ENCODE measurements around the gene CIT.

The CIT gene

DNA sequence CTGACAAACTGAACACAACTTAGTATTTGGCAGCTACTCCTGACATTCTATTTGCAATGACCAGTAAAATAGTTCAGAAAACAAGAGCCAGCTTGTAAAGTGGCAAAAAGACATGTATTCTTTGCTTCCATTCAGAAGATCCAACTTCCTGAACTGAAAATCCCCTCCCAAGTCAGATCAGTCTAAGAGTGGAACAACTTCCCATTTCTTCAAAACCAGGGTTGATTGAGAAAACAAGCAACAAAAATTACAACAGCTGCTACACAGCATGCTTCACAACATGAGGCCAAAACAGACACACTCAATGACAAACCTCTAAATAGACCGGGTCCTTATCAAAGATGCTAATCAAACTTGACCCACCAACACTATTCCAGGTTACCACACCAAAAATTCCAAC is 40.3 kb downstream of the CIT start:
- no peak for DNase-seq (ENCODE audit: low spot score in 2 of 2)
- Mint-ChIP-seq H3K27ac (no peak overlapping the region), H3K9me3 (peaks cover 2% of the 10 kb centered on the region), H3K4me3 (no peak overlapping the region), H3K36me3 (no peaks in the 10 kb centered on the region), H3K4me1 (no peaks in the 10 kb centered on the region)
- ATAC-seq = no peak

DNA sequence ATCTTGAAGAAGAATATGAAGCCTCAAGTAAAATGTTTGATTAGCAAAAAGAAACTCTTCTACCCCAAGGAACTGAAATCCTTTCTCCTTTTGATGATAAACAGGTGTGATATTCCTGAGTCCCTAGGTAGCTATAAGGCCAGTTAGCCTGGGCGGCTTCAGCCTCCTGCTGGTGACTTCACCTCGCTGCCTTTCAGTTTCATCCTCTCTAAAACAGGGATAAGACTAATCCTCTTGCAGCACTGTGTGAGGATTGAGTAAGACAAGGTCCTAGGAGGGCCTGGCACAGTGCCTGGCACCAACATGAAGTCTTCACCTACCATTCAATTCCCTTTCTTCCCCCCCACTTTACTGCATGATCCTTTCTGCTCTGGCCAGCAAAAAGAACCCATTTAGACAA is 42.1 kb downstream of the CIT start:
- H3K36me3 Mint-ChIP-seq = no peaks in the 10 kb centered on the region
- DNase-seq (ENCODE audit: low spot score in 2 of 2) (no peak), ATAC-seq (no peak)
- no peak overlapping the region for H3K4me3 Mint-ChIP-seq
- H3K27ac Mint-ChIP-seq = no peak overlapping the region
- H3K4me1 Mint-ChIP-seq = no peaks in the 10 kb centered on the region
- no peaks in the 10 kb centered on the region for H3K9me3 Mint-ChIP-seq

DNA sequence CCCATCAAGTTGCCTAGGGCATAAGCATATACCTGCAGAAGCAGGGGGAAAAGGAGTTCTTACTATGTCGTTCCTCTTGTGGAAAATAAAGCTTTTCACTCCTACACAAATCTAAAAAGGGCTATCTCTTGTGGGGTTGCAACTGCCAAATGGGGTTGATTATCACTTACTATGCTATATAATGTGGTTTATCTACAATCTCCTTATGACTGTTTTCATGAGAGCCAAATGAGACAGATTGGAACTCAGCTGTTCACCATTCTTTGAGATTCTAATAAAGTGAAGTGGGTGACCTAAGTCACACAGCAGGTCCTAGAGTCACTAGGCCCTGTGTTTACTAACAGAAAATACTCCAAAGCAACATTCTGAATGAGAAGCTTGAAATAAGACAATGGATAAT is 47.7 kb downstream of the CIT start:
- H3K36me3 Mint-ChIP-seq = no peaks in the 10 kb centered on the region
- DNase-seq (ENCODE audit: low spot score in 2 of 2) = no peak
- H3K4me3 Mint-ChIP-seq = no peak overlapping the region
- no peaks in the 10 kb centered on the region for H3K9me3 Mint-ChIP-seq
- peak; percentile 75 for ATAC-seq
- H3K4me1 Mint-ChIP-seq = no peaks in the 10 kb centered on the region
- no peak overlapping the region for H3K27ac Mint-ChIP-seq

DNA sequence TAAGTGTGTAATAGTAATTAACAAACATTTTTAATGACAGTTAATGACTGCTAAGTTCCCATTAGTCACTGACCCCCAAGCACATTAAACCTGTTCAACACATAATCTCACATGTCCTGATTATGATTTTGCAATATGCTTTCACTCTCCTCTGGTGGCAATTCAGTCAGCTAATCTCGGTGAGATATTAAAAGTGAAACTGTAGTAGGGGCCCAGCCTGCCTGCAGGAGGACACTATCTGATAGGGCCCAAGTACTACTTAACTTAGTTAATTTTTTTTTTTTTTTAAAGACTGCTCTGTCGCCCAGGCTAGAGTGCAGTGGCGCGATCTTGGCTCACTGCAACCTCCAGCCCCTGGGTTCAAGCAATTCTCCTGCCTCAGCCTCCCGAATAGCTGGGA is 48.8 kb downstream of the CIT start:
- ATAC-seq (peak; percentile 74), DNase-seq (ENCODE audit: low spot score in 2 of 2) (no peak)
- Mint-ChIP-seq H3K4me3 (no peak overlapping the region), H3K4me1 (no peaks in the 10 kb centered on the region), H3K9me3 (no peaks in the 10 kb centered on the region), H3K27ac (no peak overlapping the region), H3K36me3 (no peaks in the 10 kb centered on the region)

DNA sequence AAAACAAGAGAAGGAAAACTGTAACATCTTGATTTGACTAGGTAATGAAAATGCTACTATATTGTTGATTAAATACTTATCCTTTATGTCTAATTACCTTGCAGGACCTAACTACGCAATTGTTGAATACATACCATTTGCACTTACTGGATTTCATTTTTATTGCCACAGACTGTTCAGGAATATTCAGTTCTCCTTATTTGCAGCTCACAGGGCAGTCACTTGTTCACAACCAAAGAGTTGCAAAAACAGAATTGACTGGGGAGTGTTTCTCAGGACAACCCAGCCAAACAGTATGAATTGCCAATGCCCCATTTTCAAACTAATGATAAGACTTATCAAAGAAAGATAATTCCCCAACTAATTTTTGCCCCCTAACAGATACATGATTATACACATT is 49.4 kb downstream of the CIT start:
- peaks cover 4% of the 10 kb centered on the region for H3K36me3 Mint-ChIP-seq
- ATAC-seq (no peak), DNase-seq (ENCODE audit: low spot score in 2 of 2) (no peak)
- H3K4me3 Mint-ChIP-seq = no peak overlapping the region
- no peak overlapping the region for H3K27ac Mint-ChIP-seq
- H3K9me3 Mint-ChIP-seq = no peaks in the 10 kb centered on the region
- no peaks in the 10 kb centered on the region for H3K4me1 Mint-ChIP-seq

DNA sequence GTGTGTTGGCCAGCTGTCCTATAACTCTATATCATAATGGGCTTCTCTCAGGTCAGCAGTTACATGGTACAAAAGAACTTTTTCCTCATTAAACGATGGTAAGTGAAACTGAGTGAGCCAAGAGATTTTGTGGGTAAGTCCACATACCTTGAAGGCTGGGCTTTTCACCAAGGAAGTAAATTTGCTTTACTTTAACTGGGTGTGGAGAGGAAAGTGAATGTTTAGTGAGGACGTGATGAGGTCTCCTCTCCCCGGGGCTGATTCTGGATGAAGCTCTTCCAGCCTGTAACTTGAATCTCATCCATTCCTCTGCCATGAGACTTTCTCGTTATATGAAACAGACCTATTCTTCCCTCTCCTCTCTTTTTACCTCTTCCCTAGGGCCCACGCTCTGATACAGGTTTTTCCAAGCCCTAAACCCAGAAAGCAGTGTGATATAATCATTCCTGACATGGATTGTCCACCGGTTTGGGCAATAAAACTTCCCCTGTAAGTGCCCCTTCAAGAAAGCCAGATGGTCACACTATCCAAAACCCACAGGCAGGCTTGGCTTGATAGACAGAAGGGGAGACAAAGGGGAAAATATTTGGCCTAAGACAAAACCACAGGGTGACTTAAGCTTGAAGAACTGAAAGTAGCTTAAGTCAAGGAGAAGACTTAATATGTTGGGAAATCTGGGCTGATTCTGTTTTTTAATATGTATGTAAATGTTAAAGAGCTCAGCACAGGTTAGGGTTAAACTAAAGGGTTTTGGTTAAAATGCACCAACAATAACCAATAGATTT is 50.3 kb downstream of the CIT start:
- Mint-ChIP-seq H3K36me3 (peaks cover 4% of the 10 kb centered on the region), H3K27ac (no peak overlapping the region), H3K9me3 (no peaks in the 10 kb centered on the region), H3K4me3 (no peak overlapping the region), H3K4me1 (no peaks in the 10 kb centered on the region)
- DNase-seq (ENCODE audit: low spot score in 2 of 2) = no peak
- ATAC-seq = no peak

DNA sequence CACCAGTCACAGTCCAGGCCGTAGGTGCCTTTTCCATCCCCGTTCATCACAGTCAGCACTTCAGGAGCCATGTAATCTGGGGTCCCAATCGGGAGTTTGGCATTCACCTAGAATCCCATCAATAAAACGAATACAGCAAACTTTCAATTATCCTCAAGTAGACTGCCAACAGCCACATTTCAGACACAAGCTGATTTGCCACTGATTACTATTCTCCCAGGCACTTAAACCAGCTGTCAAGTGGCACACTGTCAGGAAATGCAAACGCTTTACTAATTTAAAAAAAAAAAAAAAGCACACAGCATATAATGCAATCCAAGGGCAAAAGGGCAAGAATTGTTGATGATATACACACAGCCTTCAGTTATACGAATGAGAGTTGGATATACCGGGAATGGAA is 51.9 kb downstream of the CIT start:
- no peak for DNase-seq (ENCODE audit: low spot score in 2 of 2)
- H3K36me3 Mint-ChIP-seq = peaks cover 4% of the 10 kb centered on the region
- H3K4me1 Mint-ChIP-seq = no peaks in the 10 kb centered on the region
- H3K27ac Mint-ChIP-seq = no peak overlapping the region
- no peak for ATAC-seq
- no peaks in the 10 kb centered on the region for H3K9me3 Mint-ChIP-seq
- no peak overlapping the region for H3K4me3 Mint-ChIP-seq

DNA sequence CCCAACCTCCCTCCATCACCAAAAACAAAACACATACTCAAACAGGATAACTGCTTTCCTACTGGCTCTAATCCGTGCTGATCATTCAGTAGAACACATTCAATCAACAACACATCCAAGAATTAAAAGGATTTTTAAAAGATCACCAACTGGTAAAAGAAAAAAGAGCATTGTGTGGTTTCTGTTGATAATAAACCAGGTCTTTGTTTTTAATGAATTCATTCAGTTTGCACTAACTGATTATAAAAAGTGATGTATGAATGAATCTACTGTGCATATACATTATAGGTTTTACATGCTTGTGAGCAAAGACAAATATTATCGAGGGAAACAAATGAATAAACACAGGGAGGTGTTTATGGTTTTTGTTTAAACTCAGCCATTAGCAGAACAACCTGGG is 55.1 kb downstream of the CIT start:
- no peak for ATAC-seq
- no peak overlapping the region for H3K4me3 Mint-ChIP-seq
- no peaks in the 10 kb centered on the region for H3K9me3 Mint-ChIP-seq
- H3K36me3 Mint-ChIP-seq = peaks cover 4% of the 10 kb centered on the region
- H3K4me1 Mint-ChIP-seq = no peaks in the 10 kb centered on the region
- no peak overlapping the region for H3K27ac Mint-ChIP-seq
- no peak for DNase-seq (ENCODE audit: low spot score in 2 of 2)

DNA sequence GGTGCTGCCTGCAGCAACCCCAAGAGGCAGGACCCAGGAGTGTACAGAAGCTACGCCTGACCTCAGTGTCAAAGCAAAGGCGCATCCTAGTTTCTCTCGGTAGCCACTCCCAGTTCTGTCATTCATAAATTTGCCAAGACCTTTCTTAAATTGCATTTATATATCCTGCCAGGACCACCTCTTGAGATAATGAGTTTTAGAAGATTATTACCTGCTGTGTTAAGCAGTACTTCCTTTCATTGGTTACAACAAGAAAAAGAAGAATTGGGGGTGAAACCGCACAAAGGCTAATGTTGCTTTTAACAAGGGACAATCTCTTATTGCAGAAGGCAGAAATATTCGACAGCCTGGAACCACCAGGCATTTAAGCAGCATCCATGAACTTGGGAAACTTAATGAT is 57.8 kb downstream of the CIT start:
- no peak for ATAC-seq
- H3K36me3 Mint-ChIP-seq = peaks cover 4% of the 10 kb centered on the region

DNA sequence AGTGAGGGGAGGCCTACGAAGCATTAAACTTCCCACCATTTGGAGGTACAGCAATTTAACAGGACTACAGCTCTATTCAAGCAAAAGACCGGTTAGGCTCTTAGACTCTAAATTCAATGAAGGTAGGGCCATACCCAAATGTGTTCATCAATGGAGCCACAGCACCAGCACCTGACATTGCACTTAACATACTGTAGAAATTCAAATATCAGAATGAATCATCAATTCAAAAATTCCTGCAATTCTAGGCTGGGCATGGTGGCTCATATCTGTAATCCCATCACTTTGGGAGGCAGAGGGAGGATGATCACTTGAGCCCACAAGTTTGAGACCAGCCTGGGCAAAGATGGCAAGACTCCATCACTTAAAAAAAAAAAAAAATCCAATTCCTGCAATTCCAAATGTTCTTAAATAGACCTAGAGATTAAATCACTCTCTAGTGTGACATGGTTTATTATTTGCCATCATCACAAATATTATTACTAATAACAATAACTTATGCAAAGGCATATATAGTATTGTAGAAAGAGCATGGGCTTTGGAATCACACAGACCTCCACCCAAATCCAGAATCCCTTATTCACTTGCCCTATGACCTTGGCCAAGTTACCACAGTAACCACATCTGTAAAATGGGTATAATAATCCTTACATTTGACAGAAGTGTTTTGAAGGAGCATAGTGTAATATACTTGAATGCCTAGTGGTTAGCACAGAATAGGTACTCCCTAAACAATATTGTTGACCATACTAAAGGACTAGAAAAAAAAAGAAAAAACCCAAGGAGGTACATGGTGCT is 59.4 kb downstream of the CIT start:
- DNase-seq (ENCODE audit: low spot score in 2 of 2) = no peak
- ATAC-seq = no peak
- no peak overlapping the region for H3K27ac Mint-ChIP-seq
- no peak overlapping the region for H3K4me3 Mint-ChIP-seq
- H3K9me3 Mint-ChIP-seq = no peaks in the 10 kb centered on the region
- no peaks in the 10 kb centered on the region for H3K4me1 Mint-ChIP-seq
- no peaks in the 10 kb centered on the region for H3K36me3 Mint-ChIP-seq

More for the DNA sequence above, 57.8 kb downstream of the CIT start:
- H3K9me3 Mint-ChIP-seq = no peaks in the 10 kb centered on the region
- no peak overlapping the region for H3K27ac Mint-ChIP-seq
- DNase-seq (ENCODE audit: low spot score in 2 of 2) = no peak
- H3K4me1 Mint-ChIP-seq = no peaks in the 10 kb centered on the region
- H3K4me3 Mint-ChIP-seq = no peak overlapping the region

DNA sequence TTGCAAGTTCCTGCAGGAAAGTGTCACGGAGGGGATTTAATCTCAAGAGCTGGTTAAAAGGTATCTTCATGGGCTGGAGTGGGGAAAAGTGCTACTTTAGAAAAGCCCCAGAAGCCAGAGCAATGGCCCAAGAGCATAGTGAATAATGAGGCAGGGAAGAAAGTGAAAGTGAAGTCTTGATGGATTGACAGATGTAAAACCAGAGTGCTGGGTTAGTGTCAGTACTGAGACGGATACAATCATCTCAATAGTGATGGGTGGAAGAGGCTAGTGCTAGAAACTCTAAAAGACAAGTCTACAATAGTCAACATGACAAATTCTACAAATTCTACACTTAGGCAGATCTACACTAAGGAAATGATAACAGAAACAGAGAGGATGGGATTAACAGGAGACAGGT is 68.1 kb downstream of the CIT start:
- no peaks in the 10 kb centered on the region for H3K36me3 Mint-ChIP-seq
- ATAC-seq = peak; percentile 75
- no peaks in the 10 kb centered on the region for H3K9me3 Mint-ChIP-seq
- no peak overlapping the region for H3K27ac Mint-ChIP-seq
- DNase-seq (ENCODE audit: low spot score in 2 of 2) = no peak
- H3K4me1 Mint-ChIP-seq = peaks cover 9% of the 10 kb centered on the region
- H3K4me3 Mint-ChIP-seq = no peak overlapping the region

DNA sequence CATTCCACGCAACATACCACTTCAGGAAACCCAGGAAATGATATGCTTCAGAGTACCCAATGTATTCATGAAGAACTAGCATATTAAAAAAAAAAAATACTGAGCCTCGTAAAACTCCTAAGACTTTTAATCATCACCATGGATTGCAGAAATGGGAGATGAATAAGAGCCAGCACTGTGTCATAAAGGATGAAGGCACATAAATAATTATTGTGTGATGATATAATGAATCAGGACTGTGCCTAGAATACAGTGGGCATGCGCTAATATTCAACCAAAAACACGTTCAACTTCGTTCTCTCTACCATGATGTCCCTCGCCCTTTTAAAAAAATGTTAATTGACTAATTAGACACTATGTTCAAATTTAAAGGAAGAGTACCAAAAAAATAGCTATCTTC is 68.7 kb downstream of the CIT start:
- DNase-seq (ENCODE audit: low spot score in 2 of 2) = no peak
- H3K36me3 Mint-ChIP-seq = no peaks in the 10 kb centered on the region
- H3K9me3 Mint-ChIP-seq = no peaks in the 10 kb centered on the region
- H3K4me3 Mint-ChIP-seq = no peak overlapping the region
- peaks cover 9% of the 10 kb centered on the region for H3K4me1 Mint-ChIP-seq
- no peak overlapping the region for H3K27ac Mint-ChIP-seq
- ATAC-seq = no peak

DNA sequence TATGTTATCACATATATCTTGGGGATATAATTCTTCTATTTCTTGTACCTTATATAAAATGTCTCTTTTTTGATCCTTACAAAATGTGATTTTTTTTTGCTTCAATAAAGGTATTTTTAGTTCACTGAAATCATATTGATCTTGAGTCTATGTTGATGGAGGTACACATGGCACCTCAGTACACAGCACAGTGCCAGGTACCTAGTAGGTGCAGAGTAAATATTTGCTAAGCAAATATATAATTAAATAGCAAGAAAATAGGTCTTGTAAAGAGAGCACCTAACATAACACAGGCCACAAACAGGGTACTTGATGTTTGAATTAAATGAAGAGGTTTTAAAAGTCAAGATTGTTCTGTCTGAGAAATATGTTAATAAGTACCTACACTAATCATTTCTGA is 69.7 kb downstream of the CIT start:
- DNase-seq (ENCODE audit: low spot score in 2 of 2) (no peak), ATAC-seq (no peak)
- H3K27ac Mint-ChIP-seq = no peak overlapping the region
- H3K4me3 Mint-ChIP-seq = no peak overlapping the region
- H3K4me1 Mint-ChIP-seq = peaks cover 9% of the 10 kb centered on the region
- no peaks in the 10 kb centered on the region for H3K36me3 Mint-ChIP-seq
- H3K9me3 Mint-ChIP-seq = no peaks in the 10 kb centered on the region

DNA sequence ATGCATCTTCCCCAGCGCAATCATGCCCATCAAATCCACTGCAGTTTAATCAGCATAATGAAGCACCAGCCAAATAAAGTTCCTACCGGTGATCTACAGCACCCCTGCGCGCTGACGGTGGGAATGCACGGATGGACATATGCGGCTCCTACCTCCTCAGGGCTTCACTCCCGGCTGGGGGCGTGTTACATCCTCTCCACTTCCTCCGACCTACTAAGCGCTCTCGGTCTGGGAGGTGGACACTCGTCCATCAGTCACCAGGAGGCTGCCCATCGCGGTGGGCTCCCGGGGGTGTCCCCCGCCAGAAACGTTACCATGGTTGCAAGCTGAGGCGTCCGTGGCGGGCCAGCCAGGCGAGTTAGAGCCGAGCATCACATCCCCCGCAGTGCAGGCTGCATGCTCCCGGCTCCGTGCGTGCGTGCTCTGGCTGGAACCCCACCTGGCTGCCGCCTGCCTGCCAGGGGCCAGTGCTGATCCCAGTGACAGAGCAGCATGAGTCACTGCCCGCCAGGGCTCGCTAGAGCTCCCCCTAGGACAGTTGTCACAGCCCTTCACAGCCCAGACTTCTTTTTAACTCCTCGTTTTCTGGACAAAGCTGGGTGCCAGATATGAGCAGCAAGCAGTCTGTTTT is 73.0 kb downstream of the CIT start:
- DNase-seq (ENCODE audit: low spot score in 2 of 2) (no peak), ATAC-seq (no peak)
- no peaks in the 10 kb centered on the region for H3K36me3 Mint-ChIP-seq
- H3K27ac Mint-ChIP-seq = no peak overlapping the region
- H3K4me3 Mint-ChIP-seq = no peak overlapping the region
- H3K9me3 Mint-ChIP-seq = no peaks in the 10 kb centered on the region
- peaks cover 6% of the 10 kb centered on the region for H3K4me1 Mint-ChIP-seq

DNA sequence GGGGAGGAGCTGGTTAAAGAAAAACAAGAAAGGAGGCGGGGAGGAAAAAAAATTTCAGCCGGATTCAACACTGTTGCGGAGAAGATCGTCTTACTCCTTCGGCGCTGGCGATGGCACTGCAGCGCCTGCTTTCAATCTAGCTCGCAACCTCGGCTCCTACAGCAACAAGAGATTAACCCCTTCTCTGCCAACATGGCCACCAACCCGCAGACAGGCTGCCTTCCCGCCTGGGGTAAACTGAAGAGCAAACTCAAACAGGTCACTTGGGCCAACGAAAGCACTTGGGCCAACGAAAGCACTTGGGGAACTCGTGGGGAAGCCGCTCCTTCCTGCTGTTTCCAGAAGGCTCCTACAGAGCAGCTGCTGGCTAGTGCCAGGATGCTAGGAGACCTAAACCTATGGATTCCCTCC is 73.7 kb downstream of the CIT start:
- DNase-seq (ENCODE audit: low spot score in 2 of 2) = no peak
- Mint-ChIP-seq H3K9me3 (no peaks in the 10 kb centered on the region), H3K4me1 (no peaks in the 10 kb centered on the region), H3K4me3 (no peak overlapping the region), H3K27ac (no peak overlapping the region), H3K36me3 (no peaks in the 10 kb centered on the region)
- no peak for ATAC-seq

DNA sequence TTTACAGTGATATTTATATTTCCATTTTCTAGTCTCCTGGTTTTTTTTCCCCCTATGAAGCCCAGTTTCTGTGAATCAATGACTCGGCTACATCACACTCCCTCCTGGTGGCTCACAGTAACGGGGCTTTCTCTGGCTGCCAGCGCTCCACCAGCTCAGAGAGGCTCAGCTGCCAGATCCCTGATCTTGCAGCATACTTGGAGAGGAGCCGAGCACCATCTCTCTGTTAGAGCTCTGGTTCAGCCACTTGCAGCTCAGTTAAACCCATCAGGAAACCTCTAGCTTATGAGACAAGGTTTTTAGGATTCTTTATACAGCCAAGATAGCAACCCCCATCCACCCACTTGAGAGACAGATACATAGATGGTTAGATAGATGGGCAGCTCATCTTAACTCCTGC is 74.6 kb downstream of the CIT start:
- no peak overlapping the region for H3K4me3 Mint-ChIP-seq
- no peak for DNase-seq (ENCODE audit: low spot score in 2 of 2)
- no peak for ATAC-seq
- no peak overlapping the region for H3K27ac Mint-ChIP-seq
- H3K36me3 Mint-ChIP-seq = no peaks in the 10 kb centered on the region
- H3K9me3 Mint-ChIP-seq = no peaks in the 10 kb centered on the region
- H3K4me1 Mint-ChIP-seq = no peaks in the 10 kb centered on the region
